PC-9 (cell line): ENCODE data around the gene PIK3CA.

Experiments
- CTCF ChIP-seq: fragments of 200-600 bp; sonication (generic); conservative IDR thresholded peaks from 2 replicates; pipeline ENCODE4 v1.6.1; 2017; ENCODE audit warnings: mixed run types, antibody characterized with exemption, mild to moderate bottlenecking, moderate library complexity
- EZH2 ChIP-seq: fragments of 200-600 bp; sonication (generic); IDR thresholded peaks from 2 replicates; pipeline ENCODE4 v1.8.0; 2017; ENCODE audit warnings: antibody characterized with exemption, low read depth

- TF ChIP-seq CTCF (no peak), EZH2 (no peak)
Observed at GRCh38 chr3:179172546-179172945, 24.4 kb downstream of the PIK3CA start.
